Upper lobe of left lung (tissue), 4 donors: ENCODE results near the gene ARHGAP15.

Source experiments
- POLR2A ChIP-seq, 4 donors: fragments of 450-650 bp; IDR thresholded peaks; one replicate each; pipeline ENCODE4 v1.5.1; 2016 to 2017; ENCODE audit warnings: antibody characterized with exemption in 4 of 4, mild to moderate bottlenecking in 2 of 4
- TF ChIP-seq, protein P1 (sequence below), 6 experiments: fragments of 450-650 bp in 4 of 6; fragments of 200-600 bp in 2 of 6; sonication (generic) in 2 of 6; IDR thresholded peaks; one replicate each; pipeline ENCODE4 v1.5.1; 2016 to 2019; ENCODE audit warnings: antibody characterized with exemption in 6 of 6

DNA sequence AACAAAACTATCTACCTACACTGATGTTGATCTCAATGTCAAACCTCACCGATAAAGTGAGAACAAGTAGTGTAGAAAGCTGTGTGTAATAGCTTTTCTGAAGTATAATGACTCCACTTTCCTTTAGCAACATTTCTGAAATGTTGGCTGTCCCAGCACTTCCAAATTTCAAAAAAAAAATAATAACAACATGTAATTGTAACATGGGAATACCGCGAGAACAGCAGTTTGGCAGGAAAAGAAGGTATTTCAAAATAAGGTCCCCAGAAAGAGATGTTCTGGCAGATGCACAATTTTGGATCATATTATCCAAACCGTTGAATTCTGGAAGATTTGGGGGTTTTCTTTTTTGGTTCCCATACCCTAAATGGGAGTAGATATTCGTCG lies 352.0 kb downstream of the ARHGAP15 start:
- TF ChIP-seq, protein P1, sequence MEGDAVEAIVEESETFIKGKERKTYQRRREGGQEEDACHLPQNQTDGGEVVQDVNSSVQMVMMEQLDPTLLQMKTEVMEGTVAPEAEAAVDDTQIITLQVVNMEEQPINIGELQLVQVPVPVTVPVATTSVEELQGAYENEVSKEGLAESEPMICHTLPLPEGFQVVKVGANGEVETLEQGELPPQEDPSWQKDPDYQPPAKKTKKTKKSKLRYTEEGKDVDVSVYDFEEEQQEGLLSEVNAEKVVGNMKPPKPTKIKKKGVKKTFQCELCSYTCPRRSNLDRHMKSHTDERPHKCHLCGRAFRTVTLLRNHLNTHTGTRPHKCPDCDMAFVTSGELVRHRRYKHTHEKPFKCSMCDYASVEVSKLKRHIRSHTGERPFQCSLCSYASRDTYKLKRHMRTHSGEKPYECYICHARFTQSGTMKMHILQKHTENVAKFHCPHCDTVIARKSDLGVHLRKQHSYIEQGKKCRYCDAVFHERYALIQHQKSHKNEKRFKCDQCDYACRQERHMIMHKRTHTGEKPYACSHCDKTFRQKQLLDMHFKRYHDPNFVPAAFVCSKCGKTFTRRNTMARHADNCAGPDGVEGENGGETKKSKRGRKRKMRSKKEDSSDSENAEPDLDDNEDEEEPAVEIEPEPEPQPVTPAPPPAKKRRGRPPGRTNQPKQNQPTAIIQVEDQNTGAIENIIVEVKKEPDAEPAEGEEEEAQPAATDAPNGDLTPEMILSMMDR (IDR thresholded peaks at IDR 0.05), result no peak
- TF ChIP-seq POLR2A (IDR thresholded peaks at IDR 0.05), result no peak
